Testis (tissue), 2 donors: ENCODE measurements around the gene SDC1.
"Not testable (repeated sequence)": the region's sequence is repeated elsewhere in the genome, so short reads cannot be mapped to it uniquely, and the experiment has no call there.

Experiments
- POLR2A ChIP-seq: fragments of 450-650 bp; IDR thresholded peaks from one replicate; pipeline ENCODE4 v1.6.1; 2017; ENCODE audit warnings: antibody characterized with exemption, mild to moderate bottlenecking, moderate library complexity
- TF ChIP-seq, protein P1 (sequence below), 3 experiments: fragments of 450-650 bp in 2 of 3; fragments of 200-600 bp in 1 of 3; sonication (generic) in 1 of 3; IDR thresholded peaks; one replicate each; pipeline ENCODE4 v1.5.1; 2016 to 2019; ENCODE audit warnings: antibody characterized with exemption in 3 of 3, mild to moderate bottlenecking in 2 of 3, moderate library complexity in 1 of 3

DNA sequence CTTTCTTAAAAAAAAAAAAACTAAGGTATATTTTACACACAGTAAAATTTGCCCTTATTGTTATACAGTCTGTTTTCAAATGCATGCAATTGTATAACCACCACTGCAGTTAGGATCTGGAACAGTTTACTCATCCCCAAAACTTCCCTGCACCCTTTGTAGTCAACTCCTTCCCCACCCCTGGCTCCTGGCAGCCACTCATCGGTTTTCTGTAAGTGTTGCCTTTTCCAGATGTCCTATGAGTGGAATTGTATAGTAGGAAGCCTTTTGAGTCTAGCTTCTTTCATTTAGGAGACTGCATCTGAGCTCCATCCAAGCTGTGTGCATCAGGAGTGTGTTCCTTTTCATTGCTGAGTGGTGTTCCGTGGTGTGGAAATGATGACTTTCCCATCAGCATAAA, 9.7 kb upstream of the SDC1 start:
- TF ChIP-seq, protein P1, sequence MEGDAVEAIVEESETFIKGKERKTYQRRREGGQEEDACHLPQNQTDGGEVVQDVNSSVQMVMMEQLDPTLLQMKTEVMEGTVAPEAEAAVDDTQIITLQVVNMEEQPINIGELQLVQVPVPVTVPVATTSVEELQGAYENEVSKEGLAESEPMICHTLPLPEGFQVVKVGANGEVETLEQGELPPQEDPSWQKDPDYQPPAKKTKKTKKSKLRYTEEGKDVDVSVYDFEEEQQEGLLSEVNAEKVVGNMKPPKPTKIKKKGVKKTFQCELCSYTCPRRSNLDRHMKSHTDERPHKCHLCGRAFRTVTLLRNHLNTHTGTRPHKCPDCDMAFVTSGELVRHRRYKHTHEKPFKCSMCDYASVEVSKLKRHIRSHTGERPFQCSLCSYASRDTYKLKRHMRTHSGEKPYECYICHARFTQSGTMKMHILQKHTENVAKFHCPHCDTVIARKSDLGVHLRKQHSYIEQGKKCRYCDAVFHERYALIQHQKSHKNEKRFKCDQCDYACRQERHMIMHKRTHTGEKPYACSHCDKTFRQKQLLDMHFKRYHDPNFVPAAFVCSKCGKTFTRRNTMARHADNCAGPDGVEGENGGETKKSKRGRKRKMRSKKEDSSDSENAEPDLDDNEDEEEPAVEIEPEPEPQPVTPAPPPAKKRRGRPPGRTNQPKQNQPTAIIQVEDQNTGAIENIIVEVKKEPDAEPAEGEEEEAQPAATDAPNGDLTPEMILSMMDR (IDR thresholded peaks at IDR 0.05), result not testable (repeated sequence)
- TF ChIP-seq POLR2A, result not testable (repeated sequence)
